Measurements from ENCODE around the gene DMKN.
"Not testable (repeated sequence)": the region's sequence is repeated elsewhere in the genome, so short reads cannot be mapped to it uniquely, and the experiment has no call there.

The DMKN gene

GRCh38 chr19:35495107-35496064 lies 18.1 kb downstream of the DMKN start:
- peak; percentile 86 for DNase-seq

- DNase-seq: no peak
Measured at GRCh38 chr19:35493971-35494370, 19.5 kb downstream of the DMKN start.

- no peak for DNase-seq
Measured at GRCh38 chr19:35491836-35492360, 21.6 kb downstream of the DMKN start.

- no peak for DNase-seq
Measured at GRCh38 chr19:35490364-35490763, 23.1 kb downstream of the DMKN start, which contains the start of gene KRTDAP. KRTDAP (minus strand) TSS chr19:35490464; CDS start chr19:35490442, 22 bp downstream.

GRCh38 chr19:35488677-35489076 lies 24.8 kb downstream of the DMKN start:
- no peak for DNase-seq

- DNase-seq: no peak
Measured at GRCh38 chr19:35487656-35488182, 25.7 kb downstream of the DMKN start.

GRCh38 chr19:35486268-35486708 lies 27.2 kb downstream of the DMKN start:
- DNase-seq: no peak

GRCh38 chr19:35484252-35485036 lies 29.0 kb downstream of the DMKN start:
- DNase-seq: peak; percentile 44

- no peak for DNase-seq
Measured at GRCh38 chr19:35483089-35483488, 30.4 kb downstream of the DMKN start.

- no peak for DNase-seq
Measured at GRCh38 chr19:35478794-35479677, 34.4 kb downstream of the DMKN start.

- peak; percentile 64 for DNase-seq
Measured at GRCh38 chr19:35476149-35476548, 37.3 kb downstream of the DMKN start.

- not testable (repeated sequence) for DNase-seq
Measured at GRCh38 chr19:35474594-35474993, 38.9 kb downstream of the DMKN start.

GRCh38 chr19:35474104-35474503 lies 39.3 kb downstream of the DMKN start:
- DNase-seq: no peak

- DNase-seq: no peak
Measured at GRCh38 chr19:35471946-35472345, 41.5 kb downstream of the DMKN start.

- not testable (repeated sequence) for DNase-seq
Measured at GRCh38 chr19:35471075-35471474, 42.4 kb downstream of the DMKN start.

GRCh38 chr19:35470128-35470527 lies 43.3 kb downstream of the DMKN start:
- DNase-seq: no peak

- DNase-seq: peak; percentile 77
Measured at GRCh38 chr19:35468637-35469036, 44.8 kb downstream of the DMKN start.

- no peak for DNase-seq
Measured at GRCh38 chr19:35466259-35466658, 47.2 kb downstream of the DMKN start.

- not testable (repeated sequence) for DNase-seq
Measured at GRCh38 chr19:35462956-35463355, 50.5 kb downstream of the DMKN start.

GRCh38 chr19:35462476-35462953 lies 50.9 kb downstream of the DMKN start:
- DNase-seq: peak; percentile 39

- not testable (repeated sequence) for DNase-seq
Measured at GRCh38 chr19:35461788-35462187, 51.7 kb downstream of the DMKN start.

GRCh38 chr19:35461060-35461459 lies 52.4 kb downstream of the DMKN start:
- no peak for DNase-seq

Data from stimulated activated CD8-positive, alpha-beta memory T cell treated with anti-CD3 and anti-CD28 coated beads, Interleukin-4, amount 100 ng/mL, for 48 hours (primary cell).